NCI-H146 treated with DMSO at 0.1 percent for 48 hours (cell line): ENCODE results near the gene C12orf43.
A peak's percentile ranks its signal among the peaks of the same experiment; 100 is the strongest.
"Not testable (repeated sequence)": the region's sequence is repeated elsewhere in the genome, so short reads cannot be mapped to it uniquely, and the experiment has no call there.

Experiments
- DNase-seq: peaks from one replicate; lab custom pipeline; 2025; ENCODE audit not compliant: unreplicated experiment; lab: John Stamatoyannopoulos, UW

C12orf43 gene

GRCh38 chr12:121015825-121016766 is at the start of gene C12orf43:
Gene C12orf43 (minus strand): TSS chr12:121016487. CDS start chr12:121016474, 13 bp downstream.
- peak; percentile 88 for DNase-seq

GRCh38 chr12:121065345-121065744 is 49.1 kb upstream of the C12orf43 start:
- DNase-seq: no peak

- DNase-seq: not testable (repeated sequence)
Measured at GRCh38 chr12:121064586-121064985, 48.3 kb upstream of the C12orf43 start.

GRCh38 chr12:121064116-121064515 is 47.8 kb upstream of the C12orf43 start:
- DNase-seq: no peak

- no peak for DNase-seq
Measured at GRCh38 chr12:121062391-121063045, 46.2 kb upstream of the C12orf43 start.

GRCh38 chr12:121061831-121062230 is 45.5 kb upstream of the C12orf43 start:
- DNase-seq: peak; percentile 9

GRCh38 chr12:121060149-121061001 is 44.1 kb upstream of the C12orf43 start:
- peak; percentile 25 for DNase-seq

- DNase-seq: no peak
Measured at GRCh38 chr12:121059031-121059898, 43.0 kb upstream of the C12orf43 start.

GRCh38 chr12:121057794-121058193 is 41.5 kb upstream of the C12orf43 start:
- no peak for DNase-seq

GRCh38 chr12:121053706-121054105 is 37.4 kb upstream of the C12orf43 start:
- no peak for DNase-seq

- no peak for DNase-seq
Measured at GRCh38 chr12:121050725-121051124, 34.4 kb upstream of the C12orf43 start.

GRCh38 chr12:121048442-121048841 is 32.2 kb upstream of the C12orf43 start:
- no peak for DNase-seq

- DNase-seq: not testable (repeated sequence)
Measured at GRCh38 chr12:121047400-121047799, 31.1 kb upstream of the C12orf43 start.

GRCh38 chr12:121043067-121043466 is 26.8 kb upstream of the C12orf43 start:
- DNase-seq: no peak

- DNase-seq: no peak
Measured at GRCh38 chr12:121038861-121039668, 22.8 kb upstream of the C12orf43 start, which contains the start of gene OASL. Gene OASL (minus strand): TSS chr12:121039246. CDS start chr12:121038971, 275 bp downstream.

GRCh38 chr12:121036810-121037326 is 20.6 kb upstream of the C12orf43 start:
- no peak for DNase-seq

- DNase-seq: no peak
Measured at GRCh38 chr12:121034616-121035305, 18.5 kb upstream of the C12orf43 start.

- no peak for DNase-seq
Measured at GRCh38 chr12:121033625-121034349, 17.5 kb upstream of the C12orf43 start.
